Measurements from ENCODE around the gene SLC8A3.

SLC8A3 gene

GRCh38 chr14:70113211-70113610 lies 75.5 kb downstream of the SLC8A3 start:
- DNase-seq, result no peak

- DNase-seq, result no peak
These were observed 80.3 kb downstream of the SLC8A3 start for GRCh38 chr14:70108419-70108818.

GRCh38 chr14:70107309-70107708 lies 81.4 kb downstream of the SLC8A3 start:
- no peak for DNase-seq

GRCh38 chr14:70100071-70100470 lies 88.7 kb downstream of the SLC8A3 start:
- no peak for DNase-seq

GRCh38 chr14:70098250-70098809 lies 90.4 kb downstream of the SLC8A3 start:
- DNase-seq, result no peak

- DNase-seq, result no peak
These were observed 91.0 kb downstream of the SLC8A3 start for GRCh38 chr14:70097576-70098249.

- no peak for DNase-seq
These were observed 91.9 kb downstream of the SLC8A3 start for GRCh38 chr14:70096866-70097265.

- no peak for DNase-seq
These were observed 94.1 kb downstream of the SLC8A3 start for GRCh38 chr14:70094631-70095030.

- DNase-seq, result no peak
These were observed 94.6 kb downstream of the SLC8A3 start for GRCh38 chr14:70094106-70094505.

- DNase-seq, result no peak
These were observed 95.6 kb downstream of the SLC8A3 start for GRCh38 chr14:70093156-70093555.

GRCh38 chr14:70087380-70087697 lies 101.4 kb downstream of the SLC8A3 start:
- DNase-seq, result no peak

- DNase-seq, result no peak
These were observed 101.9 kb downstream of the SLC8A3 start for GRCh38 chr14:70086685-70087379.

- no peak for DNase-seq
These were observed 104.5 kb downstream of the SLC8A3 start for GRCh38 chr14:70084226-70084625.

- no peak for DNase-seq
These were observed 106.4 kb downstream of the SLC8A3 start for GRCh38 chr14:70082394-70082793.

GRCh38 chr14:70080076-70080475 lies 108.7 kb downstream of the SLC8A3 start:
- DNase-seq, result no peak

- no peak for DNase-seq
These were observed 110.4 kb downstream of the SLC8A3 start for GRCh38 chr14:70078329-70078728.

GRCh38 chr14:70077720-70078119 lies 111.0 kb downstream of the SLC8A3 start:
- no peak for DNase-seq

GRCh38 chr14:70077005-70077404 lies 111.7 kb downstream of the SLC8A3 start:
- DNase-seq, result no peak

GRCh38 chr14:70073924-70074566 lies 114.7 kb downstream of the SLC8A3 start:
- peak; percentile 18 for DNase-seq

GRCh38 chr14:70069186-70069585 lies 119.6 kb downstream of the SLC8A3 start:
- DNase-seq, result no peak

- DNase-seq, result no peak
These were observed 120.9 kb downstream of the SLC8A3 start for GRCh38 chr14:70067810-70068209.

GRCh38 chr14:70064136-70064865 lies 124.5 kb downstream of the SLC8A3 start:
- no peak for DNase-seq

GRCh38 chr14:70061108-70061507 lies 127.6 kb downstream of the SLC8A3 start:
- no peak for DNase-seq
